WERI-Rb-1 (cell line): ENCODE data around the gene HM13.

Experiments
- DNase-seq: peaks from one replicate; pipeline ENCODE4 v3.0.0-alpha.2; 2020
- H3K27ac ChIP-seq: fragments of 250-450 bp; sonication (Bioruptor Pico); 2 replicates; pipeline ENCODE4 v1.5.1; 2020; ENCODE audit warnings: mild to moderate bottlenecking, moderate library complexity
- H3K27me3 ChIP-seq: fragments of 250-450 bp; sonication (Bioruptor Pico); 2 replicates; pipeline ENCODE4 v1.5.1; 2021; ENCODE audit warnings: mild to moderate bottlenecking, low read depth, moderate library complexity; ENCODE audit not compliant: insufficient read depth, severe bottlenecking
- H3K36me3 ChIP-seq: fragments of 250-450 bp; sonication (Bioruptor Pico); 2 replicates; pipeline ENCODE4 v1.5.1; 2020; ENCODE audit warnings: mild to moderate bottlenecking, moderate library complexity
- H3K4me3 ChIP-seq: 2 replicates; pipeline ENCODE4 v1.5.1; 2011; ENCODE audit warnings: low read depth, mild to moderate bottlenecking, control low read depth, low read length
- H3K9me3 ChIP-seq: fragments of 250-450 bp; sonication (Bioruptor Pico); 2 replicates; pipeline ENCODE4 v1.5.1; 2021; ENCODE audit warnings: mild to moderate bottlenecking, moderate library complexity; ENCODE audit not compliant: severe bottlenecking
- CTCF ChIP-seq: IDR thresholded peaks from 2 replicates; pipeline ENCODE4 v1.5.1; 2011; ENCODE audit warnings: low read depth, mild to moderate bottlenecking, control low read depth, inconsistent platforms, low read length

Gene HM13

GRCh38 chr20:31596831-31597480 lies 82.7 kb downstream of the HM13 start:
- no peak for DNase-seq
- Histone ChIP-seq H3K27me3 (no peaks in the 10 kb centered on the region), H3K27ac (no peak overlapping the region), H3K4me3 (no peak overlapping the region), H3K9me3 (no peaks in the 10 kb centered on the region), H3K36me3 (no peaks in the 10 kb centered on the region)
- TF ChIP-seq CTCF, result no peak

- Histone ChIP-seq H3K4me3 (no peak overlapping the region), H3K36me3 (no peaks in the 10 kb centered on the region), H3K9me3 (no peaks in the 10 kb centered on the region), H3K27me3 (no peaks in the 10 kb centered on the region), H3K27ac (no peak overlapping the region)
- TF ChIP-seq CTCF, result no peak
- DNase-seq, result no peak
Measured at GRCh38 chr20:31597481-31597855, 83.2 kb downstream of the HM13 start.

GRCh38 chr20:31602431-31602778 lies 88.2 kb downstream of the HM13 start:
- Histone ChIP-seq H3K27me3 (no peaks in the 10 kb centered on the region), H3K9me3 (no peaks in the 10 kb centered on the region), H3K36me3 (peaks cover 19% of the 10 kb centered on the region), H3K27ac (peak overlapping the region; percentile 99; the same call in 1 of the 2 replicates), H3K4me3 (no peak overlapping the region)
- no peak for DNase-seq
- no peak for TF ChIP-seq CTCF

GRCh38 chr20:31602779-31603441 lies 88.7 kb downstream of the HM13 start:
- H3K36me3 ChIP-seq, result peaks cover 23% of the 10 kb centered on the region
- DNase-seq, result peak; percentile 46
- no peaks in the 10 kb centered on the region for H3K9me3 ChIP-seq
- H3K27ac ChIP-seq, result peak overlapping the region; percentile 99
- no peak overlapping the region for H3K4me3 ChIP-seq
- H3K27me3 ChIP-seq, result no peaks in the 10 kb centered on the region
- TF ChIP-seq CTCF, result no peak

GRCh38 chr20:31603822-31604566 lies 89.8 kb downstream of the HM13 start:
- DNase-seq, result peak; percentile 100
- TF ChIP-seq CTCF, result no peak
- Histone ChIP-seq H3K27me3 (no peaks in the 10 kb centered on the region), H3K9me3 (no peaks in the 10 kb centered on the region), H3K36me3 (peaks cover 23% of the 10 kb centered on the region), H3K4me3 (peak overlapping the region; percentile 87), H3K27ac (peak overlapping the region; percentile 99)
